Trophoblast cell (in vitro differentiated cells and primary cell): Measurements from ENCODE around the gene VSTM5.

ENCODE experiments used
- DNase-seq, 2 donors: peaks; one replicate each; pipeline ENCODE4 v3.0.0-alpha.2; 2016
- H2AFZ ChIP-seq: 2 replicates; pipeline ENCODE4 v1.6.1; 2013; ENCODE audit warnings: low read length, moderate library complexity, mild to moderate bottlenecking; ENCODE audit not compliant: insufficient read depth, poor library complexity
- H2AK5ac ChIP-seq: 2 replicates; pipeline ENCODE4 v1.6.1; 2013; ENCODE audit warnings: mild to moderate bottlenecking, low read length
- H2BK120ac ChIP-seq: 2 replicates; pipeline ENCODE4 v1.6.1; 2013; ENCODE audit warnings: low read length, mild to moderate bottlenecking, moderate library complexity; ENCODE audit not compliant: insufficient read depth, poor library complexity
- H2BK12ac ChIP-seq: 2 replicates; pipeline ENCODE4 v1.6.1; 2013; ENCODE audit warnings: mild to moderate bottlenecking, low read length, moderate library complexity
- H2BK5ac ChIP-seq: 2 replicates; pipeline ENCODE4 v1.6.1; 2013; ENCODE audit warnings: low read length, low read depth, moderate library complexity, mild to moderate bottlenecking; ENCODE audit not compliant: poor library complexity
- H3K14ac ChIP-seq: 2 replicates; pipeline ENCODE4 v1.6.1; 2013; ENCODE audit warnings: mild to moderate bottlenecking, low read length
- H3K18ac ChIP-seq: 2 replicates; pipeline ENCODE4 v1.6.1; 2013; ENCODE audit warnings: mild to moderate bottlenecking, low read length
- H3K23ac ChIP-seq: 2 replicates; pipeline ENCODE4 v1.6.1; 2013; ENCODE audit warnings: low read length
- H3K27ac ChIP-seq: 2 replicates; pipeline ENCODE4 v1.5.1; 2013; ENCODE audit warnings: low read depth, mild to moderate bottlenecking, inconsistent platforms, low read length, moderate library complexity
- H3K27me3 ChIP-seq: 2 replicates; pipeline ENCODE4 v1.6.1; 2013; ENCODE audit warnings: inconsistent platforms, mild to moderate bottlenecking, low read length, moderate library complexity; ENCODE audit not compliant: insufficient read depth
- H3K36me3 ChIP-seq, 2 experiments: 1 replicate in 1 of 2; 2 replicates in 1 of 2; pipeline ENCODE4 v1.6.1; 2013; ENCODE audit warnings: low read length in 2 of 2, mild to moderate bottlenecking in 2 of 2, moderate library complexity in 1 of 2; ENCODE audit not compliant: insufficient read depth in 2 of 2, control insufficient read depth in 1 of 2
- H3K4ac ChIP-seq: 2 replicates; pipeline ENCODE4 v1.6.1; 2013; ENCODE audit warnings: low read depth, mild to moderate bottlenecking, low read length, moderate library complexity
- H3K4me1 ChIP-seq, 2 experiments: 1 replicate in 1 of 2; 2 replicates in 1 of 2; pipeline ENCODE4 v1.6.1; 2013; ENCODE audit warnings: low read length in 2 of 2, mild to moderate bottlenecking in 2 of 2, moderate library complexity in 1 of 2; ENCODE audit not compliant: insufficient read depth in 2 of 2, control insufficient read depth in 1 of 2
- H3K4me2 ChIP-seq: 2 replicates; pipeline ENCODE4 v1.6.1; 2013; ENCODE audit warnings: inconsistent platforms, mild to moderate bottlenecking, low read length, moderate library complexity
- H3K4me3 ChIP-seq: 2 replicates; pipeline ENCODE4 v1.5.1; 2013; ENCODE audit warnings: mild to moderate bottlenecking, low read depth, low read length, inconsistent platforms
- H3K79me1 ChIP-seq: one replicate; pipeline ENCODE4 v1.6.1; 2013; ENCODE audit warnings: low read length
- H3K79me2 ChIP-seq: 2 replicates; pipeline ENCODE4 v1.6.1; 2013; ENCODE audit warnings: low read length, mild to moderate bottlenecking; ENCODE audit not compliant: control insufficient read depth, insufficient read depth, poor library complexity
- H3K9ac ChIP-seq: 2 replicates; pipeline ENCODE4 v1.6.1; 2013; ENCODE audit warnings: mild to moderate bottlenecking, low read length
- H3K9me3 ChIP-seq: 2 replicates; pipeline ENCODE4 v1.6.1; 2013; ENCODE audit warnings: low read depth, mild to moderate bottlenecking, control low read depth, inconsistent platforms, low read length; ENCODE audit not compliant: insufficient read depth
- H4K12ac ChIP-seq: 2 replicates; pipeline ENCODE4 v1.6.1; 2013; ENCODE audit warnings: low read depth, mild to moderate bottlenecking, low read length, moderate library complexity
- H4K8ac ChIP-seq: 2 replicates; pipeline ENCODE4 v1.6.1; 2013; ENCODE audit warnings: low read depth, mild to moderate bottlenecking, low read length, moderate library complexity
- H4K91ac ChIP-seq: one replicate; pipeline ENCODE4 v1.6.1; 2013; ENCODE audit warnings: low read depth, mild to moderate bottlenecking, low read length, moderate library complexity
- WGBS: extraction: QIAGEN DNeasy Blood & Tissue Kit; methylation state at CpG from one replicate; pipeline ENCODE4 v1.1.7; 2013; ENCODE audit warnings: missing lambda C conversion rate; ENCODE audit not compliant: insufficient read length, insufficient coverage; ENCODE audit errors: extremely low coverage; 5-methylcytosine and 5-hydroxymethylcytosine counted together

Gene VSTM5

GRCh38 chr11:93773601-93774200 lies 76.7 kb downstream of the VSTM5 start:
- no peaks in the 10 kb centered on the region for H3K27me3 ChIP-seq
- H3K79me2 ChIP-seq, result no peaks in the 10 kb centered on the region
- H2BK12ac ChIP-seq, result no peak overlapping the region
- H3K9me3 ChIP-seq, result no peaks in the 10 kb centered on the region
- H3K79me1 ChIP-seq, result no peaks in the 10 kb centered on the region
- no peak overlapping the region for H3K4me2 ChIP-seq
- no peak overlapping the region for H3K18ac ChIP-seq
- WGBS, result no CpG with 5 or more reads among the region's 10 CpGs
- H3K4me3 ChIP-seq, result no peak overlapping the region
- no peaks in the 10 kb centered on the region for H3K36me3 ChIP-seq
- H3K27ac ChIP-seq, result no peak overlapping the region
- no peak overlapping the region for H2AK5ac ChIP-seq
- no peak overlapping the region for H4K91ac ChIP-seq
- no peak overlapping the region for H2AFZ ChIP-seq
- H3K4me1 ChIP-seq, result no peaks in the 10 kb centered on the region
- H3K23ac ChIP-seq, result no peak overlapping the region
- H3K9ac ChIP-seq, result no peak overlapping the region
- H4K12ac ChIP-seq, result peak overlapping the region; percentile 25
- H3K4ac ChIP-seq, result no peak overlapping the region
- no peak for DNase-seq
- H2BK120ac ChIP-seq, result no peak overlapping the region
- no peak overlapping the region for H2BK5ac ChIP-seq
- no peak overlapping the region for H3K14ac ChIP-seq
- no peak overlapping the region for H4K8ac ChIP-seq

DNA sequence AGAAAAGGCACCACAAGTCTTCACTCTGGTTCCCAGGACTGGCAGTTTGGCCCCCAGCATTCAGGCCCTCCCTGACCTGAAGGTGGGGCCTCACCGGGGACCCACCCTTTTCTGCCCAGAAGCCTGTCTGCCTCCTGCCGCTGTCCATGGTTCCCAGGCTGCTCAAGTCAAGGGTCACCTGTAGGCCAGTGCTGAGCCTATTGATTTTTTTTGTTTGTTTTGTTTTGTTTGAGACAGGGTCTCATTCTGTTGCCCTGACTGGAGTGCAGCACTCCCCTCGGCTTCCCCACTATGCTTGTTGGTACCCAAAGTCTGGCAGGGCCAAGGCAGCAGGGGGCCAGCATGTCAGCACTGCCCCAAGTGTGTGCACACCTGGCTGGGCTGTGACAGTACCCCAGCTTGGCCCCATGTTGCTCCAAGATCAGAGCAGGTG lies 77.4 kb downstream of the VSTM5 start:
- H3K23ac ChIP-seq, result no peak overlapping the region
- H2BK5ac ChIP-seq, result no peak overlapping the region
- no peak overlapping the region for H4K12ac ChIP-seq
- no peak overlapping the region for H3K18ac ChIP-seq
- H4K8ac ChIP-seq, result no peak overlapping the region
- no peaks in the 10 kb centered on the region for H3K79me2 ChIP-seq
- no peak overlapping the region for H3K9ac ChIP-seq
- no peak overlapping the region for H2BK12ac ChIP-seq
- H3K36me3 ChIP-seq, result no peaks in the 10 kb centered on the region
- H4K91ac ChIP-seq, result no peak overlapping the region
- H3K9me3 ChIP-seq, result no peaks in the 10 kb centered on the region
- H2AK5ac ChIP-seq, result no peak overlapping the region
- H3K4me1 ChIP-seq, result no peaks in the 10 kb centered on the region
- H3K27ac ChIP-seq, result no peak overlapping the region
- no peak overlapping the region for H3K14ac ChIP-seq
- no peaks in the 10 kb centered on the region for H3K27me3 ChIP-seq
- no peak overlapping the region for H3K4ac ChIP-seq
- no peak overlapping the region for H2BK120ac ChIP-seq
- DNase-seq, result no peak
- H3K4me3 ChIP-seq, result no peak overlapping the region
- no peak overlapping the region for H3K4me2 ChIP-seq
- no CpG with 5 or more reads among the region's 3 CpGs for WGBS
- H2AFZ ChIP-seq, result no peak overlapping the region
- H3K79me1 ChIP-seq, result no peaks in the 10 kb centered on the region

GRCh38 chr11:93772123-93772522 lies 78.3 kb downstream of the VSTM5 start:
- H3K23ac ChIP-seq, result no peak overlapping the region
- H2BK12ac ChIP-seq, result no peak overlapping the region
- H4K91ac ChIP-seq, result no peak overlapping the region
- no peak overlapping the region for H3K14ac ChIP-seq
- no peak overlapping the region for H3K4ac ChIP-seq
- no peak overlapping the region for H3K27ac ChIP-seq
- no peak overlapping the region for H4K8ac ChIP-seq
- H2BK120ac ChIP-seq, result no peak overlapping the region
- H3K36me3 ChIP-seq, result no peaks in the 10 kb centered on the region
- H3K9me3 ChIP-seq, result no peaks in the 10 kb centered on the region
- no peak overlapping the region for H3K9ac ChIP-seq
- DNase-seq, result peak; percentile 11 to 41
- H3K4me2 ChIP-seq, result no peak overlapping the region
- no peak overlapping the region for H3K4me3 ChIP-seq
- H3K79me1 ChIP-seq, result no peaks in the 10 kb centered on the region
- no peak overlapping the region for H3K18ac ChIP-seq
- H4K12ac ChIP-seq, result no peak overlapping the region
- no peak overlapping the region for H2AK5ac ChIP-seq
- H2BK5ac ChIP-seq, result no peak overlapping the region
- H2AFZ ChIP-seq, result no peak overlapping the region
- no peaks in the 10 kb centered on the region for H3K27me3 ChIP-seq
- no peaks in the 10 kb centered on the region for H3K4me1 ChIP-seq
- H3K79me2 ChIP-seq, result no peaks in the 10 kb centered on the region
- no CpG with 5 or more reads among the region's 4 CpGs for WGBS

DNA sequence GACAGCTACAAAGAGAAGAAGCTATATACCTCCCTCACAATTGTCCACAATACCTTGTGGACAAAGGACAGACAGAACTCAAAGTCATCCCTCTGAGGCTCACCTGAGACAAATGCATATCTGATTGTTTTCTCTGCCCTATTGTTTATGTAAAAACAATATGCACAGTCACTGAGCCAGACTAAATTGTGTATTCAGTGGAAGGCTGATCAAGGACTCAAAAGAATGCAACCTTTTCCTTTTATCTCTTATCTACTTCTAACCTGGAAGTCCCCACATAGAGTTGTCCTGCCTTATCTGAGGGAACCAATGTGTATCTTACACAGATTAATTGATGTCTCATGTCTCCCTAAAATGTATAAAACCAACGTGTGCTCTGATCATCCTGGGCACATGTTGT lies 80.3 kb downstream of the VSTM5 start:
- H3K27me3 ChIP-seq, result no peaks in the 10 kb centered on the region

More for the DNA sequence above, 80.3 kb downstream of the VSTM5 start:
- Histone ChIP-seq H2BK120ac (no peak overlapping the region), H4K91ac (no peak overlapping the region), H3K36me3 (no peaks in the 10 kb centered on the region), H3K4me1 (peaks cover 0 to 2% of the 10 kb centered on the region in 2 experiments), H3K18ac (no peak overlapping the region), H2BK5ac (no peak overlapping the region), H3K9me3 (no peaks in the 10 kb centered on the region), H3K4ac (no peak overlapping the region), H3K4me3 (no peak overlapping the region), H3K14ac (no peak overlapping the region), H3K79me2 (no peaks in the 10 kb centered on the region), H4K8ac (no peak overlapping the region), H2AFZ (no peak overlapping the region), H3K79me1 (no peaks in the 10 kb centered on the region), H4K12ac (no peak overlapping the region), H2AK5ac (no peak overlapping the region), H2BK12ac (no peak overlapping the region), H3K23ac (no peak overlapping the region), H3K9ac (no peak overlapping the region), H3K4me2 (no peak overlapping the region), H3K27ac (no peak overlapping the region)
- no CpG with 5 or more reads among the region's 1 CpG for WGBS
- no peak for DNase-seq
